ENCODE data around the gene RGPD3.
"Not testable (repeated sequence)": the region's sequence is repeated elsewhere in the genome, so short reads cannot be mapped to it uniquely, and the experiment has no call there.

DNA sequence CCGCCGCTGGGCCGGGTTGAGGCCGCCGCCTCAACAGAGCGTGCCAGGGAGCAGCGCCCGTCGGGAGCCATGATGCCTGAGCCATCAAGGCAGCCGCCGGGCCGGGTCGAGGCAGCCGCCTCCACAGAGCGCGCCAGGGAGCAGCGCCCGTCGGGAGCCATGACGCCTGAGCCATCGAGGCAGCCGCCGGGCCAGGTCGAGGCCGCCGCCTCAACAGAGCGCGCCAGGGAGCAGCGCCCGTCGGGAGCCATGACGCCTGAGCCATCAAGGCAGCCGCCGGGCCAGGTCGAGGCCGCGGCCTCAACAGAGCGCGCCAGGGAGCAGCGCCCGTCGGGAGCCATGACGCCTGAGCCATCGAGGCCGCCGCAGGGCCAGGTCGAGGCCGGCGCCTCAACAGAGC is 697 bp downstream of the RGPD3 start:
- not testable (repeated sequence) for TF ChIP-seq CBX3 (IDR thresholded peaks at IDR 0.05; ENCODE audit: borderline replicate concordance, low read depth); DPF2 (IDR thresholded peaks at IDR 0.05); POLR2A (IDR thresholded peaks at IDR 0.05; ENCODE audit: low read depth, low read length); KDM1A (IDR thresholded peaks at IDR 0.05; ENCODE audit: borderline replicate concordance); EZH2 (IDR thresholded peaks at IDR 0.05; ENCODE audit: borderline replicate concordance, control insufficient read depth, low read depth, low read length)
- TF ChIP-seq, protein P1, sequence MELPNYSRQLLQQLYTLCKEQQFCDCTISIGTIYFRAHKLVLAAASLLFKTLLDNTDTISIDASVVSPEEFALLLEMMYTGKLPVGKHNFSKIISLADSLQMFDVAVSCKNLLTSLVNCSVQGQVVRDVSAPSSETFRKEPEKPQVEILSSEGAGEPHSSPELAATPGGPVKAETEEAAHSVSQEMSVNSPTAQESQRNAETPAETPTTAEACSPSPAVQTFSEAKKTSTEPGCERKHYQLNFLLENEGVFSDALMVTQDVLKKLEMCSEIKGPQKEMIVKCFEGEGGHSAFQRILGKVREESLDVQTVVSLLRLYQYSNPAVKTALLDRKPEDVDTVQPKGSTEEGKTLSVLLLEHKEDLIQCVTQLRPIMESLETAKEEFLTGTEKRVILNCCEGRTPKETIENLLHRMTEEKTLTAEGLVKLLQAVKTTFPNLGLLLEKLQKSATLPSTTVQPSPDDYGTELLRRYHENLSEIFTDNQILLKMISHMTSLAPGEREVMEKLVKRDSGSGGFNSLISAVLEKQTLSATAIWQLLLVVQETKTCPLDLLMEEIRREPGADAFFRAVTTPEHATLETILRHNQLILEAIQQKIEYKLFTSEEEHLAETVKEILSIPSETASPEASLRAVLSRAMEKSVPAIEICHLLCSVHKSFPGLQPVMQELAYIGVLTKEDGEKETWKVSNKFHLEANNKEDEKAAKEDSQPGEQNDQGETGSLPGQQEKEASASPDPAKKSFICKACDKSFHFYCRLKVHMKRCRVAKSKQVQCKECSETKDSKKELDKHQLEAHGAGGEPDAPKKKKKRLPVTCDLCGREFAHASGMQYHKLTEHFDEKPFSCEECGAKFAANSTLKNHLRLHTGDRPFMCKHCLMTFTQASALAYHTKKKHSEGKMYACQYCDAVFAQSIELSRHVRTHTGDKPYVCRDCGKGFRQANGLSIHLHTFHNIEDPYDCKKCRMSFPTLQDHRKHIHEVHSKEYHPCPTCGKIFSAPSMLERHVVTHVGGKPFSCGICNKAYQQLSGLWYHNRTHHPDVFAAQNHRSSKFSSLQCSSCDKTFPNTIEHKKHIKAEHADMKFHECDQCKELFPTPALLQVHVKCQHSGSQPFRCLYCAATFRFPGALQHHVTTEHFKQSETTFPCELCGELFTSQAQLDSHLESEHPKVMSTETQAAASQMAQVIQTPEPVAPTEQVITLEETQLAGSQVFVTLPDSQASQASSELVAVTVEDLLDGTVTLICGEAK (IDR thresholded peaks at IDR 0.05; ENCODE audit: borderline replicate concordance) = not testable (repeated sequence)
- TF ChIP-seq, protein P2, sequence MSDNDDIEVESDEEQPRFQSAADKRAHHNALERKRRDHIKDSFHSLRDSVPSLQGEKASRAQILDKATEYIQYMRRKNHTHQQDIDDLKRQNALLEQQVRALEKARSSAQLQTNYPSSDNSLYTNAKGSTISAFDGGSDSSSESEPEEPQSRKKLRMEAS (IDR thresholded peaks at IDR 0.05; ENCODE audit: low read depth, low read length) = not testable (repeated sequence)
- TF ChIP-seq, protein P3, sequence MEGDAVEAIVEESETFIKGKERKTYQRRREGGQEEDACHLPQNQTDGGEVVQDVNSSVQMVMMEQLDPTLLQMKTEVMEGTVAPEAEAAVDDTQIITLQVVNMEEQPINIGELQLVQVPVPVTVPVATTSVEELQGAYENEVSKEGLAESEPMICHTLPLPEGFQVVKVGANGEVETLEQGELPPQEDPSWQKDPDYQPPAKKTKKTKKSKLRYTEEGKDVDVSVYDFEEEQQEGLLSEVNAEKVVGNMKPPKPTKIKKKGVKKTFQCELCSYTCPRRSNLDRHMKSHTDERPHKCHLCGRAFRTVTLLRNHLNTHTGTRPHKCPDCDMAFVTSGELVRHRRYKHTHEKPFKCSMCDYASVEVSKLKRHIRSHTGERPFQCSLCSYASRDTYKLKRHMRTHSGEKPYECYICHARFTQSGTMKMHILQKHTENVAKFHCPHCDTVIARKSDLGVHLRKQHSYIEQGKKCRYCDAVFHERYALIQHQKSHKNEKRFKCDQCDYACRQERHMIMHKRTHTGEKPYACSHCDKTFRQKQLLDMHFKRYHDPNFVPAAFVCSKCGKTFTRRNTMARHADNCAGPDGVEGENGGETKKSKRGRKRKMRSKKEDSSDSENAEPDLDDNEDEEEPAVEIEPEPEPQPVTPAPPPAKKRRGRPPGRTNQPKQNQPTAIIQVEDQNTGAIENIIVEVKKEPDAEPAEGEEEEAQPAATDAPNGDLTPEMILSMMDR (IDR thresholded peaks at IDR 0.05 in 2 of 3, conservative IDR thresholded peaks at IDR 0.05 in 1 of 3; ENCODE audit: control insufficient read depth in 2 of 3, extremely low read depth in 1 of 3, insufficient read depth in 1 of 3, low read depth in 3 of 3, low read length in 3 of 3) = not testable (repeated sequence)
- TF ChIP-seq, protein P4, sequence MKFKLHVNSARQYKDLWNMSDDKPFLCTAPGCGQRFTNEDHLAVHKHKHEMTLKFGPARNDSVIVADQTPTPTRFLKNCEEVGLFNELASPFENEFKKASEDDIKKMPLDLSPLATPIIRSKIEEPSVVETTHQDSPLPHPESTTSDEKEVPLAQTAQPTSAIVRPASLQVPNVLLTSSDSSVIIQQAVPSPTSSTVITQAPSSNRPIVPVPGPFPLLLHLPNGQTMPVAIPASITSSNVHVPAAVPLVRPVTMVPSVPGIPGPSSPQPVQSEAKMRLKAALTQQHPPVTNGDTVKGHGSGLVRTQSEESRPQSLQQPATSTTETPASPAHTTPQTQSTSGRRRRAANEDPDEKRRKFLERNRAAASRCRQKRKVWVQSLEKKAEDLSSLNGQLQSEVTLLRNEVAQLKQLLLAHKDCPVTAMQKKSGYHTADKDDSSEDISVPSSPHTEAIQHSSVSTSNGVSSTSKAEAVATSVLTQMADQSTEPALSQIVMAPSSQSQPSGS (IDR thresholded peaks at IDR 0.05; ENCODE audit: low read length) = not testable (repeated sequence)
